GM20431 (cell line): ENCODE data around the gene UCN.
"Not testable (repeated sequence)": the region's sequence is repeated elsewhere in the genome, so short reads cannot be mapped to it uniquely, and the experiment has no call there.

Experiments used
- in situ Hi-C: fragments of 300-500 bp; cut with MseI, MboI; formaldehyde crosslinking; loops from one replicate; pipeline ENCODE4 v1.15.0; 2020; ENCODE audit warnings: low sequenced_read_pairs; ENCODE audit not compliant: unreplicated experiment

The UCN gene, protein sequence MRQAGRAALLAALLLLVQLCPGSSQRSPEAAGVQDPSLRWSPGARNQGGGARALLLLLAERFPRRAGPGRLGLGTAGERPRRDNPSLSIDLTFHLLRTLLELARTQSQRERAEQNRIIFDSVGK

DNA sequence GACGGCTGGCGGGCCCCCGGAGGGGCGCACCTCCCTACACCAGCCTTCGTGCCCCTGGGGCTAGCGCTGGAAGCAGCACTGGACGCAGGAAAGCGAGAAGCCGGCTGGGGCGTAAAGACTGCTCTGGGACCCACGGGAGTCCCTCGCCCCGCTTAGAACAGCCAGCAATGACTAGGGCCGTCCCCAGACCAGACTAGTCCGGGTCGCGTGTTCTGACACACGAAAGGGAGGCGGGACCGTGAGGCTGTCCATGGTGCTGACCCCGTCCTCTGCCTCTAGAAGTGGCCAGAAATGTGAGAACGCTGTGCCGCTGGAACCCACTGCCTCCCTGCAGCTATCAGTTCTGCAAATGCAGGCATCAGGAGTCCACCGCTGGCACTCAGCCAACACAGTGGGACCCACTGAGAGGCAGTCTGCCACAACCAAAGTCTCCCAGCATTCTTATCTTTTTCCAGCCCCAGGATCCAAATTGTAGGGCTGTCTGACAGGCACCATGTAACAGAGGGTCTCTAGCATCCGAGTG, at the start of gene UCN:
TSS of gene UCN (minus strand) at position 87 of the 523 bp plus-strand sequence. CDS start 550 bp downstream, outside the sequence.
- in situ Hi-C loops: no loop called here

DNA sequence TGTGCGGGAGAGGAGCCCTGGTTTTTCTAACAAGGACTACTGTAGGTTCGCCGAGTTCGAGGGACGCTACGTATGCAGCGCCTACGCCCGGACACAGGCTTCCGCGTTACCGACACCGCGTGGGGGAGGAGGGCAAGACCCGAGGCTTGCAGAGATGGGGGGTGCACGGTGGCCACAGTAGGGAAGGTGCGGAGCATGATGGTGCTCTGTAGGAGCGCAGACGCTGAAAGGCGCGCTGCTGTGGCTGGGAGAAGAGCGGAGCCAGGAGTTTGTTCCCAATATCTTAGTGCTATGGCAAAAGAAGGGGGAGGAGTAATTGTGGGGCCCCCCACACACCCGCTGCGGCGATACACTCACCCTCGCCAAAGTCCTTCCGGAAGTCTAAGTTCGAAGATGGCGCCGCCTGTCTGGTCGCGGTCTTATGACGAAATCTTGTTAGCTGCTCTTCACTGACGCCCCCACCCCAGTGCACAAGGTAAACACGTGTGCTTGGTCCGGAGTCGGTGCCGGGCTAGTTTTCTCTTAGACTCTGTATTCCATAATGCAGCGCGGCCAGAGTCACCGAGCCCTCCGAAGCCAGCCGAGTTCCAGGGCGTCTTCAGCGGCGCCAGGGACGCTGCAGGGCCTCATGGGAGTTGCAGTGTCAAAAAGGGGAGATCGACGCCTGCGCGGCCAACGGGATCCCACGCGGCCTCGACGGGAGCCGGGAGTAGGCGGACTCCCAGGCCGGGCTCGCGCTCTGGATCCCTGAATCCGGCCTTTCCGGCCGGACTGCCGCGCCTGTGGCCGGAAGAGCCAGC, 48.3 kb upstream of the UCN start, which contains the start of gene GTF3C2:
TSS of gene GTF3C2 (minus strand) at position 383 of the 800 bp plus-strand sequence. CDS start 13,210 bp downstream, outside the sequence.
- in situ Hi-C loops: no loop called here

DNA sequence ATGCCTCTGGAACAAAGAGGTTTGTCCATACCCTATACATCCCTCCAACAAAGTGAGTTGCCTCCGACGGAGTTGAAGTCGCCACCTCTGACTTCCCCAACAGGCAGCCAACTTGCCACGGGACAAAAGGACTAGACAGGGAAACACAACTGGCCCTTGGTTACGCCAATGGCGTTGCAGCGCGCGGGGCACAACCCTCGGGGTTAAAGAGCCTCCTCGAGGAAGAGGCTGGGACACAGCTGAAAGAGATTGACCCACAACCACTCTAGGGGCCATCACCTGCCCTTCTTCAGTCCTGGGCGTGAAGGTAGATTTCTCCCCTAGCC, 47.8 kb upstream of the UCN start:
- in situ Hi-C loops: no loop called here

DNA sequence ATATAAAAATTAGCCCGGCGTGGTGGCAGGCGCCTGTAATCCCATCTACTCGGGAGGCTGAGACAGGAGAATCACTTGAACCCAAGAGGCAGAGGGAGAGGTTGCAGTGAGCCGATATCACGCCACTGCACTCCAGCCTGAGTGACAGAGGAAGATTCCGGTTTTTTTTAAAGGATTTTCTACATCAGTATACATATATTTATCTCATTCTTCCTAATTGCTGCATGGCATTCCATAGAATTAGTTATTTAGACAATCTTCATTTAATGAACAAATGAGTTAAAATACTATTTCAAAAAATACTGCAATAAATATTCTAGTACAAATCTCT, 46.3 kb upstream of the UCN start:
- in situ Hi-C loops: no loop called here

DNA sequence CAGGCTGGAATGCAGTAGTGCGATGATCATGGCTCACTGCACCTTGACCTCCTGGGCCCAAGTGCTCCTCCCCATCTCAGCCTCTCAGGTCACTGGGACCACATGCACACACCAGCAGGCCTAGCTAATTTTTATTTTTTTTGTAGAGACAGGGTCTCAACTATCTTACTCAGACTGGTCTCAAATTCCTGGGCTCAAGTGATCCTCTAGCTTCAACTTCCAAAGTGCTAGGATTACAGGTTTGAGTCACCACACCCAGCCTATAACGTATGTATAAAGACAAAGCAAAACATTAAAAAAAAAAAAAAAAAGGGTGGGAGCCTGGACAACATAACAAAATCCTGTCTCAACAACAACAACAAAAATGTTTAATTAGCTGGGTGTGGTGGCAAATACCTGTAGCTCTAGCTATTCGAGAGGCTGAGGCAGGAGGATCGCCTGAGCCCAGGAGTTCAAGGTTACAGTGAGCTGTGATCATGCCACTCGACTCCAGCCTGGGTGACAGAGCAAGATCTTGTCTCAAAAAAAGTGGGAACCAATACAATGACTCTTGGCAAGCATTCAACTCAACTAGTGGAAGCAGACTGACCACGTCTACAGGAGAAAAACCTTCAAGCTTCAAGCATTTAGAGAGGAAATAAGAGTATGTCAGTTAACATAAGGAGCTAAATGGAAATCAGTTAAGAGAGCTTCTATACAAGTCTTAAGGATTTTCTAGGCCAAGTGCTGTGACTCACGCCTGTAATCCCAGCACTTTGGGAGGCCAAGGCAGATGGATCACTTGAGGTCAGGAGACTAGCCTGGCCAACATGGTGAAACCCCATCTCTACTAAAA, 45.7 kb upstream of the UCN start:
- in situ Hi-C loops: no loop called here

DNA sequence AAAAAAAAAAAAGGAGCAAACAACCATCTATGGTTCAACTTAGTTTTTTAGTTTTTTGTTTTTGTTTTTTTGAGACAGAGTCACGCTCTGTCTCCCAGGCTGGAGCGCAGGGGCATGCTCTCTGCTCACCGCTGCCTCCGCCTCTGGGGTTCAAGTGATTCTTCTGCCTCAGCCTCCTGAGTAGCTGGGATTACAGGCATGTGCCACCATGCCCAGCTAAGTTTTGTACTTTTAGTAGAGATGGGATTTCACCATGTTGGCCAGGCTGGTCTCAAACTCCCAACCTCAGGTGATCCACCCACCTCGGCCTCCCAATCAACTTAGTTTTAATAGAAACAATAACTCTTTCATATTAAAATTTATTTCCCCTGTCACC, 45.1 kb upstream of the UCN start:
- in situ Hi-C loops: not testable (repeated sequence)

DNA sequence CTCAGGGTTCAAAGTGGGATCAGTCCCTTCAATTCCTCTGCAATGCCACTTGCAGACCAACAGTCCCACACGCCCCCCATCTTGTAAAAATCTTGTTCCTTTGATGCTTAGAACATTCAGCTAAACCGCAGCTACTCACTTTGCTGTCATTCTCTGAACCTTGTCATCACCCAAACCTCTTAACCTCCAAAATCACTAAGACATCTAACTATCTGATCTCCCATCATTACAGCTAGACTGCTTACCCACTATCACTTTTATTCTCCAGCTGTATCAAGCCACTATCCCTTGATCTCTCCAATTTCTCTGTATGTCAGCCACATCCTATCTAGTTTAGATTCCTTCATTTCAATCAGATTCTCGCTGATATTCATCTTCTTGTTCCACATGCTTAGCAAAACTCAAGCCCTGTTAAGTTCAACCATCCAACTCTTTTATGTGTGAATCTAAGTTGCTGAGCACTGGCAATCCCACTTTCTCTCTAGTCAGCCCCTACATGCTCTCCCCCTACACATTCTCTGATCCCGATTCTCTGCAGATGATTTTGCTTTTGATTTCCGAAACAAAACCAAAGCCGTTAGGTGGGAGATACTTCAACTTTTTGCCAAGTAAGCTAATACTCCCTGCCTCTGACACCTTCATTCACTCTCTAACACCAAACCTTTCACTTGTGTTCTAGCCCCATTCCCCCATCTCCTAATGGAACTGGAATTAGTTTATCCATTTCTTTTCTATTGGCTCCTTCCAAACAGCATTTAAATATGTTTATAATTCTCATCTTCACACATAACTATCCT, 43.8 kb upstream of the UCN start:
- in situ Hi-C loops: no loop called here

DNA sequence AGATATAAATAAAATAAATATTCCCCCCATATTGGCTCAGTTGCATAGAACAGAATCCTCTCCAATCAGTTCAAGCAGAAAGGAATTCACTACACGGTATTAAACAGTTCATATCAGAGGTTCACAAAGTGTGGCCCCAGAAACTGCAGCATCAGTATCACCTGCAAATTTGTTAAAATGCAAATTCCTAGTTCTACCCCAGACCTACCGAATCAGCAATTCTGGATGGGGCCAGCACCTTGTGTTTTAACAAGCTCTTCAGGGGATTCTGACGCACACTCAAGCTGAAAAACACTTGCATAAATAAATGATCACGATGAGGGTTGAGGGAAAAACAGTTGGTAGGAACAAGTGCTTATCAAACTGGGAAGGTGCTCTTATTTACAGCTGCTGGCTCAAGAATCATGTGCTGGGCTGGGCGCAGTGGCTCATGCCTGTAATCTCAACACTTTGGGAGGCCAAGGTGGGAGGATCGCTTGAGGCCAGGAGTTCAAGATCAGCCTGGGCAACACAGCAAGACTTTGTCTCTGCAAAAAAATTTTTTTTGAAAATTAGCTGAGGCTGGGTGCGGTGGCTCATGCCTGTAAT, 42.0 kb upstream of the UCN start:
- in situ Hi-C loops: no loop called here

DNA sequence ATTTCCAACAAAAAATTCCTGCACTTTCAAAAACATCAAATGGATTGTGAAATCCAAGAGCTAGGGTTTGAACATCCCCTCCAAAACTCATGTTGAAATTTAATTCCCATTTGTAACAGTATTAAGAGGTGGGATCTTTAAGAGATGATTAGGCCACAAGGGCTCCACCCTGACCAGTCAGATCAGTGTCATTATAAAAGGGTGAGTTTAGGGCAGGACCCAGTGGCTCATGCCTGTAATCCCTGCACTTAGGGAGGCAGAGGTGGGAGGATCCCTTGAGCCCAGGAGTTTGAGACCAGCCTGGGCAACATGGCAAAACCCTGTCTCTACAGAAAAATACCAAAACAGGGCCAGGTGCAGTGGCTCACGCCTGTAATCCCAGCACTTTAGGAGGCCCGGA, 39.4 kb upstream of the UCN start:
- in situ Hi-C loops: no loop called here

DNA sequence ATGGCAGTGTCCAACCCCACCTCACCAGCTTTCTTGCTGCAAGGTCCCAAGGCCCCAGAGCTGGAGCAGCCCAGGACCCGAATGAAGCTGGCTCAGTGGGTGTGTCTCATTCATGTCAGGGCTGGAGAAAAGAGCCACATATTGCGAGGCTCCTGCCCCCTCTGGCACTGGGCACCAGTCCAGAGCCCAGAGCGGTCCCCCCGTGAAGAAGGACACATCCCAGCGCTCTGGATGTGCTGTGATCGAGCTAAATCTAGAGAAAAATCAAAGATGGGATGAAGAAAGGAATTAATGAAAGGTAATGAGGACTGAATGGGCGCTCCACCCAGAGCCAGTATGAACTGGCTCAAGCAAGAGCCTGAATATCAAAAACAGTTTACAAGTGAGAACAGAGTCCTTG, 27.9 kb upstream of the UCN start:
- in situ Hi-C loops: no loop called here

DNA sequence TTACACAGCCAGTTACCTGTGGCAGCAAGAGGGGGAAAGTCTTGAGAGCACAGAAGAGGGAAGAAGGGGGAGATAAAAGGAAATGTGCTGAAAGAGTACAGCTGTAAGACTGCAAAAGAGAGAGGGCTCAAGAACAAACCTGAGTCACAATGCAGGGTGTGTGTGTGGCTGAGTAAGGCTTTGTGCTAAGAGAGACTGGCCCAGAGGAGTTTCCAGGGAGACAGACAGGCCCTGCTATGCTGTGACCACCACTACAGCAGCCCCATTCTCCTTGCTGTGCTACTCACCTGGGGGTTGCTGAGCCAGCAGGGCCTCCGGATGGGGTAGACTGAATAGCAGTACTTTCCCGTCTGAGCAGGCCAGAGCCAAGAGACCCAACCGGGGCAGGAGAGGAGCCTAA, 27.1 kb upstream of the UCN start:
- in situ Hi-C loops: no loop called here

DNA sequence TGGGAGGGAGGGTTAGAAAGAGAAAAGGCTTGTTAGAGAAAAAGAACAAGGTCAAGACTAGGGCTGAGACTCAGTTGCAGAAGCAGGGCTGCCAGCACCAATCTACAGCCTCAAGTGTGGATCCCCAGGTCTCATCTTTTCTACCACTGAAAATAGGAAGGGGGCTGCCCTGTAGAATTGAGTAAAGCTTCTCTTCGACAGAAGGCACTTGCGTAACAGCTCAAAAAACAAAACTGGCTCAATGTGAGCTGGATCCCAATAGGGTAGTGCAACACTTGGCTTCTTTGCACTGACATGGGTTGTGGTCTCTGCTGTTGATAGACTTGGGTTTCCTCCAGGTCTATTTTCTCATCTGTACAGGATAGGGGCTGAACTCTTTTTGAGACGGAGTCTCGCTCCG, 16.5 kb upstream of the UCN start:
- in situ Hi-C loops: no loop called here

DNA sequence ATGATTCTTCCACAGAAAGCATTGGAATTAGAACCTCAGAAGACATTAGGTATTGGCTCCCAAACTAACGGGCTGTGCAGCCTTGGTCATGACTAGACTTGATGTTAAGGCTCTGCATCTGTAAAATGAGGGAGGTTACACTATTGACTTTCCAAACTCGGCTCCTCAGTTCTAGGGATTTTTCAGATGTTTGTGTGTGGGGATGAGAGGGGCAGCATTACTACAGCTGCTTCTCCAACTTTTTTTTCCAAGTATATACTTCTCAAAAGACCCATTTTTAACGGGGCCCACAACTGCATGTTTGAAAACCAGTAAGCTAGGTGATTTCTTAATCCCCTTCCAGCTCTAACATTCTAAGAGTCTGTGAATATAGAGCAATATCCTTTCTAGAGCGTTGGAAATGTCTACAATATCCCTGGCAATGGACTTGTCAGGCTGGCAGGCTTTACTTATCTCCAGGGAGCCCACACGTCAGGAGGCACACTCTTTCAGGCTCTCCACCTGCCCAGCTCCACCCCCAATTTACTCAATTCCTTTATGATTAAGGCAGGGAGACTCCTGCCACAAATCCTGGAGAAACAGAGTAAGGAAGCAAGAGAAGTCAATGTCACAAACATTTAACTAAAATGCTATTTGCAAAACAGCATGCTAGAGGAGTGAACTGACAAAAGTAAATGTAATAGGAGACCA, 15.5 kb upstream of the UCN start:
- in situ Hi-C loops: no loop called here

DNA sequence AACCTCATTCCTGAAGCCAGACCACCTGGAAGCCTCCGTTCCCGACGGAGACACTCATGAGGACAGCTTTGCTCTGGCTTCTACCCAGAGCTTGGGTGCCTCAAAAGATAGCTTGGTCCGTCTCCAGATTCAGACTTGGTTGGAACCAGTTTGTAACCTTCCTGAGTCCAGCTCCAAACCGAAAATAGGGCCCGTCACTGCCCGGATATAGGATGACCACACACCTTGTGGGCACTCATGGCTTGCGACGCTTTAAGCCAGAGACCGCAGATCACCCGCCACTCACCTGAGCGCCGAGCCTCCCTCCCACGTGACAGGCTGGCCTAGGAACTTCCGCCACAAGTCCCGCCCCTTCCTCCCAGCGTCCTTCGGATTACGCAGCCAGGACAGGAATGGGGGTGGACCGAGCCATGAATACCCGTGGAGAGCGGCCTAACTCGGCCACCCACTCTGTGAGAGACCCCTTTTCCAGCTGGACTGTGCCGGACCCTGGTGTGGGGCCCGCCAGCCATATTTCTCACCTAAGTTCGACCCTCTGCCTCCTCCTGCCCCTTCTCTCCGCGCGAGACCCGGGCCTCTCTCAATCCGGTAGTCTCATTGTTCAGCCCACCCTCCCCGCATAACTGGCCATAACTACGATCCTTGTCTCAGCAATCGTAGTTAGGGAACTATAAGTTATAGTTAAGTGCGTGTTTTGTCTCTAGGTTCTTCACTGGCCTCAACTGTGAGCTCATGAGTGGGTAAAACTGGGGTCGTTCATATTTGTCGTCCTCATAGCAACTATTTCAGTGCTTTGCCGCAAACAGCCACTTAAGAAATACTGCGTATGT, 14.7 kb upstream of the UCN start, which contains the start of gene MPV17:
TSS of gene MPV17 (minus strand) at position 332 of the 830 bp plus-strand sequence. CDS start 580 bp downstream, outside the sequence.
- in situ Hi-C loops: no loop called here

DNA sequence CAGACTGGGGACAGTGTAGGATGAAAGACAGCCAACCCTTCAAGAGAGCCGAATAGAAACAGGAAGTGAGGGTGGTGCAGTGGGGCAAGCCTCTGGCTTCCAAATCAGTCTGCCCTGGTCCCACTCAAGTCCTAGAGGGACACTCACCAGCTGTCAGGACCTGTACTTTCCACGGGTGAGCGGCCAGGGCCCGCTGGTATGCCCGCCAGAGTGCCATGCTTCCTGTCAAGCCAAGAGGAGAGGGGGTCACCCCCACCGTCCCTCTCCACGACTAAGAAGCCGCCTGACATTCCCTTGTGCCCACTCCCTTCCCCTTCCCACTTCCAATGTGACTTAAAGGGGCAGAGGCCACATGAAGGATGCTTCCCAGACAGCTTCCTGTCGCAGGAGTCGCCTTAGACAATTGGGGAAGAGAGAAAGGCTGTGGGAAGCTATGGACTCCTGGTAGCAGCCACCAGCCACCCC, 14.1 kb upstream of the UCN start:
- in situ Hi-C loops: no loop called here

DNA sequence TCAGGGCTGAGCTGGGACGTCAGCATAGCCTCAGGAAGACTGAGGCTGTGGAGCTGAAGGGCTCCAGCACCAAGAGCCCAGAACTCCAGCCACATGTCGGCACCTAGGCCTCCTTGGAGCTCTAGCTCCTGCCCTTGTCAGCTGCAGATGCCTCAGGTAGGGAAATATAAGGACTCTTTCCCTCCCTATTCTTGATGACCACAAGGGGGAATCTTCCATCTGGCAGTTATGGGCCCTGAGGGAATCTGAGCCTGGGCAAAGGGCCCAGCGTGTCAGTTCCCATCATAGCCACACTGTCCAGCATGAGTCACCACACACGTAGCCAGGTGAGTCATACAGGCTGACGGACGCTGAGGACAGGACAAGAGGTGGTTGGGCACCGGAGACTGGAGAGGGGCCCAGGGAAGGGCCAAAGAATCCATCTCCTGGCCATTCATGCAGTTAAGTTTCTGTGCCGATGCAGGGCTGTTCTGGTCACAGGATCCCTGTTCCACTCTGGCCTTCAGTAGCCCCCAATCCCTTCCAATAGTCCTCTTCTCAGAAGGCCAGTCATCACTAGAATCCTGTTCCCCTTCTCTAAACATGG, 12.8 kb upstream of the UCN start:
- in situ Hi-C loops: no loop called here

DNA sequence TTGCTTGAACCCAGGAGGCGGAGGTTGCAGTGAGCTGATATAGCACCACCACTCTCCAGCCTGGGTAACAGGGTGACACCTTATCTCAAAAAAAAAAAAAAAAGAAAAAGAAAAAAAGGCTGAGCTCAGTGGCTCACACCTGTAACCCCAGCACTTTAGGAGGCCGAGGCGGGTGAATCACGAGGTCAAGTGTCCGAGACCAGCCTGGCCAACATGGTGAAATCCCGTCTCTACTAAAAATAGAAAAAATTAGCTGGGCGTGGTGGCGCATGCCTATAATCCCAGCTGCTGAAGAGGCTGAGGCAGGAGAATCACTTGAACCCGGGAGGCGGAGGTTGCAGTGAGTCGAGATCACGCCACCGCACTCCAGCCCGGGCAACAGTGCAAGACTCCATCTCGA, 11.6 kb upstream of the UCN start:
- in situ Hi-C loops: not testable (repeated sequence)
